Breast epithelium (tissue), 3 donors: ENCODE data around the gene LDHA.

Source experiments
- CTCF ChIP-seq, 3 donors: fragments of 450-650 bp; IDR thresholded peaks; one replicate each; pipeline ENCODE4 v1.5.1; 2016 to 2017; ENCODE audit warnings: antibody characterized with exemption in 3 of 3, mild to moderate bottlenecking in 3 of 3, moderate library complexity in 3 of 3
- POLR2A ChIP-seq: fragments of 450-650 bp; IDR thresholded peaks from one replicate; pipeline ENCODE4 v1.6.1; 2016; ENCODE audit warnings: antibody characterized with exemption, mild to moderate bottlenecking, moderate library complexity
- POLR2AphosphoS5 ChIP-seq, 3 donors: sonication (generic); formaldehyde crosslinking; IDR thresholded peaks; one replicate each; pipeline ENCODE4 v1.6.1; 2017; ENCODE audit warnings: antibody characterized with exemption in 3 of 3

- TF ChIP-seq CTCF (IDR thresholded peaks at IDR 0.05), result no peak
- no peak for TF ChIP-seq POLR2A
- no peak for TF ChIP-seq POLR2AphosphoS5 (IDR thresholded peaks at IDR 0.05)
Measured at GRCh38 chr11:18392434-18393321, 1.7 kb upstream of the LDHA start.
